MCF 10A (cell line): ENCODE data around the gene HECTD1. TPM values are rescaled to one million over a fixed set of nuclear protein-coding genes. Genes with fewer than 3 reads are reported as not detected.

Experiments
- BruUV-seq: library from RNA; stranded (reverse); fragments of 400-500 nt; replicated peaks from 2 replicates; lab custom pipeline; 2021; lab: Mats Ljungman, UMichigan
- CTCF ChIA-PET: fragments of 300-600 bp; sonication (Branson Sonifier 250); formaldehyde crosslinking; extraction: SDS; loops from one replicate; lab custom pipeline; 2021; ENCODE audit warnings: antibody characterized with exemption, inconsistent platforms; lab: Yijun Ruan, JAX
- POLR2A ChIA-PET: fragments of 300-600, 350-650 bp; sonication (Branson Sonifier 250); formaldehyde crosslinking; extraction: SDS; loops from one replicate; lab custom pipeline; 2020; ENCODE audit warnings: antibody characterized with exemption, inconsistent platforms; lab: Yijun Ruan, JAX
- DNase-seq: peaks from one replicate; pipeline ENCODE4 v3.0.0-alpha.2; 2018; ENCODE audit not compliant: unreplicated experiment
- H3K27ac Mint-ChIP-seq: one replicate; pipeline ENCODE4 v1.8.0; 2022; ENCODE audit warnings: mild to moderate bottlenecking, low read depth, mixed read lengths; ENCODE audit not compliant: unreplicated experiment
- H3K27me3 Mint-ChIP-seq: one replicate; pipeline ENCODE4 v1.8.0; 2022; ENCODE audit warnings: mixed read lengths; ENCODE audit not compliant: insufficient read depth, unreplicated experiment
- H3K36me3 Mint-ChIP-seq: one replicate; pipeline ENCODE4 v1.8.0; 2022; ENCODE audit warnings: mild to moderate bottlenecking, moderate library complexity, mixed read lengths; ENCODE audit not compliant: insufficient read depth, unreplicated experiment
- H3K4me1 Mint-ChIP-seq: one replicate; pipeline ENCODE4 v1.8.0; 2022; ENCODE audit warnings: mixed read lengths; ENCODE audit not compliant: insufficient read depth, unreplicated experiment
- H3K4me3 Mint-ChIP-seq: one replicate; pipeline ENCODE4 v1.8.0; 2022; ENCODE audit warnings: mild to moderate bottlenecking, moderate library complexity, mixed read lengths; ENCODE audit not compliant: unreplicated experiment
- H3K9me3 Mint-ChIP-seq: one replicate; pipeline ENCODE4 v1.8.0; 2022; ENCODE audit warnings: mixed read lengths; ENCODE audit not compliant: unreplicated experiment
- intact Hi-C: fragments of 100-400 bp; cut with micrococcal nuclease; formaldehyde crosslinking; loops from 2 replicates; pipeline ENCODE4 v1.14.1; 2022
- total RNA-seq: library from RNA; stranded (reverse); gene quantifications from 2 replicates; pipeline ENCODE4 v1.2.3, GENCODE V29; 2022
- TF ChIP-seq, protein P1 (sequence below): fragments of 200-600 bp; IDR thresholded peaks from one replicate; pipeline ENCODE4 v1.8.0; 2022; ENCODE audit warnings: antibody characterized with exemption, mild to moderate bottlenecking; ENCODE audit not compliant: unreplicated experiment

HECTD1 gene
- total RNA-seq, 1 experiment from 2014 or later, result 122 TPM

- POLR2A ChIA-PET, result interaction anchor here (1.0 to 1.6 kb wide), 2 partner anchors 9 to 10 kb away, joined by 4 read pairs; no protein-coding TSS in a partner anchor
- Mint-ChIP-seq H3K4me1 (no peaks in the 10 kb centered on the region), H3K27me3 (no peaks in the 10 kb centered on the region), H3K4me3 (no peak overlapping the region), H3K27ac (no peak overlapping the region), H3K9me3 (no peaks in the 10 kb centered on the region), H3K36me3 (no peaks in the 10 kb centered on the region)
- no peak for DNase-seq
- intact Hi-C loops, result no loop called here
- TF ChIP-seq, protein P1, sequence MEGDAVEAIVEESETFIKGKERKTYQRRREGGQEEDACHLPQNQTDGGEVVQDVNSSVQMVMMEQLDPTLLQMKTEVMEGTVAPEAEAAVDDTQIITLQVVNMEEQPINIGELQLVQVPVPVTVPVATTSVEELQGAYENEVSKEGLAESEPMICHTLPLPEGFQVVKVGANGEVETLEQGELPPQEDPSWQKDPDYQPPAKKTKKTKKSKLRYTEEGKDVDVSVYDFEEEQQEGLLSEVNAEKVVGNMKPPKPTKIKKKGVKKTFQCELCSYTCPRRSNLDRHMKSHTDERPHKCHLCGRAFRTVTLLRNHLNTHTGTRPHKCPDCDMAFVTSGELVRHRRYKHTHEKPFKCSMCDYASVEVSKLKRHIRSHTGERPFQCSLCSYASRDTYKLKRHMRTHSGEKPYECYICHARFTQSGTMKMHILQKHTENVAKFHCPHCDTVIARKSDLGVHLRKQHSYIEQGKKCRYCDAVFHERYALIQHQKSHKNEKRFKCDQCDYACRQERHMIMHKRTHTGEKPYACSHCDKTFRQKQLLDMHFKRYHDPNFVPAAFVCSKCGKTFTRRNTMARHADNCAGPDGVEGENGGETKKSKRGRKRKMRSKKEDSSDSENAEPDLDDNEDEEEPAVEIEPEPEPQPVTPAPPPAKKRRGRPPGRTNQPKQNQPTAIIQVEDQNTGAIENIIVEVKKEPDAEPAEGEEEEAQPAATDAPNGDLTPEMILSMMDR, result no peak
- BruUV-seq, result no TSS peak
- CTCF ChIA-PET, result interaction anchor here (0.7 to 1.2 kb wide), 2 partner anchors 11 to 1094 kb away, joined by 4 to 7 read pairs; no protein-coding TSS in a partner anchor
These were observed 11.6 kb upstream of the HECTD1 start for GRCh38 chr14:31219169-31219568.

- no peaks in the 10 kb centered on the region for H3K36me3 Mint-ChIP-seq
- intact Hi-C loops, result no loop called here
- ChIA-PET POLR2A (interaction anchor here (1.4 kb wide), 1 partner anchor 8 kb away, joined by 3 read pairs; no protein-coding TSS in a partner anchor), CTCF (no interaction called here)
- BruUV-seq, result no TSS peak
- H3K9me3 Mint-ChIP-seq, result no peaks in the 10 kb centered on the region
- H3K4me3 Mint-ChIP-seq, result no peak overlapping the region
- DNase-seq, result no peak
- no peak overlapping the region for H3K27ac Mint-ChIP-seq
- no peaks in the 10 kb centered on the region for H3K4me1 Mint-ChIP-seq
- TF ChIP-seq, protein P1, result no peak
- H3K27me3 Mint-ChIP-seq, result no peaks in the 10 kb centered on the region
These were observed 8.8 kb upstream of the HECTD1 start for GRCh38 chr14:31216359-31216758.

DNA sequence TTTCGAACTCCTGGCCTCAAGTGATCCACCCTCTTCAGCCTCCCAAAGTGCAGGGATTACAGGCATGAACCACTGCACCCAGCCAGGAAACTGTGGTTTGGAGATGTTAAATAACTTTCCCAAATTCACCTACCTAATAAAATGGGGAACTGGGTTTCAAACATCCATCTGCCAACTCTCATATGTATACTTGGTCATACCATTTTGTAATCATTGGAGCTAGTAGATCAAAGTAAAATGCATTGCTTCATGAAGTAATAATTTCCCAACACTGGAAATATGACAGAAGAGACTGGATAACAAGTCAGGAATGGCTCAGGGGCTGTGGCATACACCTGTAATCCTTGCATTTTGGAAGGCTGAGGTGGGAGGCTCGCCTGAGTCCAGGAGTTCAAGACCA is 5.3 kb upstream of the HECTD1 start:
- Mint-ChIP-seq H3K27ac (no peak overlapping the region), H3K4me1 (peaks cover 6% of the 10 kb centered on the region), H3K36me3 (peaks cover 3% of the 10 kb centered on the region), H3K27me3 (no peaks in the 10 kb centered on the region), H3K9me3 (no peaks in the 10 kb centered on the region), H3K4me3 (no peak overlapping the region)
- CTCF ChIA-PET, result interaction anchor here (0.6 kb wide), 1 partner anchor 122 kb away, joined by 6 read pairs; no protein-coding TSS in a partner anchor
- TF ChIP-seq, protein P1, result no peak
- POLR2A ChIA-PET, result interaction anchor here (0.6 to 1.4 kb wide), 3 partner anchors 15 to 283 kb away, joined by 3 to 4 read pairs (median 3); no protein-coding TSS in a partner anchor
- BruUV-seq, result no TSS peak
- intact Hi-C loops, result no loop called here
- DNase-seq, result no peak

- no TSS peak for BruUV-seq
These were observed 2.0 kb upstream of the HECTD1 start for GRCh38 chr14:31209605-31210004.

More at GRCh38 chr14:31209605-31210004, 2.0 kb upstream of the HECTD1 start:
- POLR2A ChIA-PET, result interaction anchor here (1.2 to 6.6 kb wide), 6 partner anchors 20 to 210 kb away, joined by 4 to 139 read pairs (median 28); partner anchors contain the start of gene HEATR5A
- H3K27me3 Mint-ChIP-seq, result no peaks in the 10 kb centered on the region
- no peak overlapping the region for H3K27ac Mint-ChIP-seq
- TF ChIP-seq, protein P1, result no peak
- peaks cover 12% of the 10 kb centered on the region for H3K36me3 Mint-ChIP-seq
- DNase-seq, result no peak
- no peak overlapping the region for H3K4me3 Mint-ChIP-seq
- CTCF ChIA-PET, result interaction anchor here (0.5 to 3.3 kb wide), 5 partner anchors 15 to 112 kb away, joined by 3 to 29 read pairs (median 3); no protein-coding TSS in a partner anchor
- H3K4me1 Mint-ChIP-seq, result peaks cover 6% of the 10 kb centered on the region
- intact Hi-C loops, result loop anchor here (5.0 kb wide), 1 partner anchor 128 kb away; no protein-coding TSS in a partner anchor
- no peaks in the 10 kb centered on the region for H3K9me3 Mint-ChIP-seq
